IgD-negative memory B cell (primary cell): ENCODE results near the gene PARD3. TPM values are rescaled to one million over a fixed set of nuclear protein-coding genes. Genes with fewer than 3 reads are reported as not detected.
"Not testable (repeated sequence)": the region's sequence is repeated elsewhere in the genome, so short reads cannot be mapped to it uniquely, and the experiment has no call there.

Experiments
- H3K27ac Mint-ChIP-seq, 3 donors: one replicate each; pipeline ENCODE4 v1.8.0; 2020 to 2022; ENCODE audit warnings: mild to moderate bottlenecking in 3 of 3, mixed read lengths in 3 of 3, moderate library complexity in 1 of 3
- H3K27me3 Mint-ChIP-seq: one replicate; pipeline ENCODE4 v1.8.0; 2021; ENCODE audit warnings: mixed read lengths
- H3K36me3 Mint-ChIP-seq: one replicate; pipeline ENCODE4 v1.8.0; 2020; ENCODE audit warnings: mild to moderate bottlenecking, mixed read lengths
- H3K4me1 Mint-ChIP-seq, 3 donors: one replicate each; pipeline ENCODE4 v1.8.0; 2020 to 2022; ENCODE audit warnings: mixed read lengths in 3 of 3, mild to moderate bottlenecking in 1 of 3
- H3K4me3 Mint-ChIP-seq, 4 donors: one replicate each; pipeline ENCODE4 v1.8.0; 2020 to 2022; ENCODE audit warnings: mild to moderate bottlenecking in 4 of 4, mixed read lengths in 4 of 4, moderate library complexity in 3 of 4
- H3K9me3 Mint-ChIP-seq, 3 donors: one replicate each; pipeline ENCODE4 v1.8.0; 2020 to 2021; ENCODE audit warnings: mixed read lengths in 3 of 3, mild to moderate bottlenecking in 1 of 3
- polyA plus RNA-seq: library from polyadenylated mRNA; unstranded; fragments of 300-500 nt; fragmentation: Illumina TruSeq; gene quantifications from one replicate; pipeline ENCODE4 v1.2.3, GENCODE V29; 2021

The PARD3 gene
- polyA plus RNA-seq, 1 donor from 2014 or later = not detected

DNA sequence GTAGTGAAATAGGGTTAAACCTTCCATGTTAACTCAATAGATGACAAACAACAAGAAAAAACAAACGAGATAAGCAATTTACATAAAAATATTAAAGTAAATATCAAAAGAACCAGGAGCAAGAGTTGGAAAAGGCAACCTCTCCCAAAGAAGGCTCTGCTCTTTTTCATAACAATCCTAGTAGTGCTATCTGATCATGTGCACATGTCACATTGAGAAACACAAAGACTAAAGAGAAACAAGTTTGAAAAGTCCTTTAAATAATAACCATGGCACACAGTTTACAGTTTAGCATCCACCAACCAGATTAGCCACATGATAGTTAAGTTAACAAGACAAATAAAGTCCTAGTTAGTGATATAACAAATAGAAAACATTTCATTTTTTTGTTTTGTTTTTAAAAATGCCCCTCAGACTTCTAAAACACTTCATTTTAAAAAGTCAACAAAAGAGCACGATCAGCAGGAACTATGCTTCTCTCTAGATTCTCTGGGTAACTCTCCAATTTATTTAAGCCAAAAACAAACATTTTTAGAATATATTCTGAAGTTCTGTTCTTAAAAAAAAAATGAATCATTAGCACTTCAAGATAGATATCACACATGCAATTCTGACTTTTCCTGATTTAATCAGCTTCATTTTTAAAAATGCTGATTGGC is 110.4 kb downstream of the PARD3 start:
- Mint-ChIP-seq H3K4me3 (no peak overlapping the region), H3K27ac (no peak overlapping the region), H3K4me1 (peaks cover 0 to 2% (median 0%) of the 10 kb centered on the region in 3 donors), H3K36me3 (peaks cover 2% of the 10 kb centered on the region), H3K27me3 (no peaks in the 10 kb centered on the region), H3K9me3 (no peaks in the 10 kb centered on the region)

DNA sequence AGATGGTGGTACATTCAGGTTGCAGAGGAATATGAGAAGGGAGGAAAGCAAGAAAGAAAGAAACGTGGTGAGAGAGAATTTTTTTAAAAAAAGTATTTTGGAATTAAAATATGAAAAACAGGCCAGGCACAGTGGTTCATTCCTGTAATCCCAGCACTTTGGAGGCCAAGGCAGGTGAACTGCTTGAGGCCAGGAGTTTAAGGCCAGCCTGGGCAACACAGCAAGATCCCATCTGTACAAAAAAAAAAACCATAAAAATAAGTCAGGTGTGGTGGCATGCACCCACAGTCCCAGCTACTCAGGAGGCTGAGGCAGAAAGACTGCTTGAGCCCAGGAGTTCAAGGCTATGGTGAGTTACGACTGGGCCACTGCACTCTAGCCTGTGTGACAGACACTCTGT is 112.1 kb downstream of the PARD3 start:
- Mint-ChIP-seq H3K27me3 (no peaks in the 10 kb centered on the region), H3K4me1 (peaks cover 0 to 2% (median 0%) of the 10 kb centered on the region in 3 donors), H3K27ac (no peak overlapping the region), H3K36me3 (peaks cover 2% of the 10 kb centered on the region), H3K4me3 (no peak overlapping the region), H3K9me3 (no peaks in the 10 kb centered on the region)

DNA sequence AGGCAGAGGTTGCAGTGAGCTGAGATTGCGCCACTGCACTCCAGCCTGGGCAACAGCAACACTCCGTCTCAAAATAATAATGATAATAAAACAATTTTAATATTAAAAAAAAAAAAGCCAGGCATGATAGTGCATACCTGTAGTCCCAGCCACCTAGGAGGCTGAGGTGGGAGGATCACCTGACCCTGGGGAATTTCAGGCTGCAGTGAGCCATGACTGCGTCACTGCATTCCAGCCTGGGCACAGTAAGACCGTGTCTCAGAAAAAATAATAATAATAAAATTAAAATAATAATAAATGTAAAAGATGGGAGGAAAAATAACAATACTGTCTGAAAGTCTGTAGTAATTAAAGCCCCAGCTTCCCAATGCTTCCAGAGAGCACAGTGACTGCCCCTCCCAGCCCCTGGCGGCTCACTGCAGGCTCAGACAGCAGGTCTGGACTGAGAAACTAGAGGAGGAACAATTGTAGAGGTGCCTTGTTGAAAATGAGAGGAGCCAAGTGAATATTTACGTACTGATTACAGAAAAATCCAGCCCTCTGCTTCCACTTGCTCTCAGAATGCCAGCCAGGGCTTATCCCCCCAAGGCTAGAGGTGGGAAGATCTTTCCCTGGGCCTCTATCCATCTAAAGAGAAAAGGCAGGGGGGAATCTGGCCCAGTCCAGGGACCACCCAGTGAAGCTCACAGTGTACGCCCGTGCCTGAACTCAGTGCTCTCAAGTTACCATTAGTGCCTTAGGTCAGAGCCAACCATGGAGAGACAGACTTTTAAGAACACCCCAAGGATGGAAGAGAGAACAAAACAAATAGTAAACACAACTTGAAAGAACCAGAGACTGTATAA is 112.8 kb downstream of the PARD3 start:
- H3K27ac Mint-ChIP-seq = no peak overlapping the region
- H3K9me3 Mint-ChIP-seq = no peaks in the 10 kb centered on the region
- peaks cover 2% of the 10 kb centered on the region for H3K36me3 Mint-ChIP-seq
- peaks cover 0 to 2% (median 0%) of the 10 kb centered on the region in 3 donors for H3K4me1 Mint-ChIP-seq
- H3K27me3 Mint-ChIP-seq = peaks cover 1% of the 10 kb centered on the region
- peak overlapping the region in 1 of 4 donors; percentile 52 for H3K4me3 Mint-ChIP-seq

DNA sequence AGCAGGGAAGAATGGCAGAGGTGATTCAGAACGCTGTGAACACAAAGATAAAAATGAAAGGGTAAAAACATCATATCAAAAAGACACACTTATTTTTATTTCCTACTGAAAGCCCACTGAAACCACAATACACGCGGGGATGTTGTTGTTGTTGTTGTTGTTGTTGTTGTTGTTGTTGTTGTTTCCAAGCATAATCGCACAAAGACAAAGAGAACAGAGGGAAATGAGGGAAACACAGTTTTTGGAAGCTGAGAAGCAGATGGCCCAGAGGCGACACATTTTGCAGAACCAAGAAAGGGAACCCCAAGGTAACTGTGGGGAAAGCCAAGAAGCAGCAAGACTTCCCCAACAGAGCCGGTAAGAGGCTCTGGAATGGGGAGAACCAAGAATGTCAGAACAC is 113.9 kb downstream of the PARD3 start:
- Mint-ChIP-seq H3K4me3 (no peak overlapping the region), H3K4me1 (peaks cover 0 to 2% (median under 1%) of the 10 kb centered on the region in 3 donors), H3K27ac (no peak overlapping the region), H3K27me3 (peaks cover 1% of the 10 kb centered on the region), H3K36me3 (peaks cover 2% of the 10 kb centered on the region), H3K9me3 (peaks cover 0 to 1% (median 0%) of the 10 kb centered on the region in 3 donors)

DNA sequence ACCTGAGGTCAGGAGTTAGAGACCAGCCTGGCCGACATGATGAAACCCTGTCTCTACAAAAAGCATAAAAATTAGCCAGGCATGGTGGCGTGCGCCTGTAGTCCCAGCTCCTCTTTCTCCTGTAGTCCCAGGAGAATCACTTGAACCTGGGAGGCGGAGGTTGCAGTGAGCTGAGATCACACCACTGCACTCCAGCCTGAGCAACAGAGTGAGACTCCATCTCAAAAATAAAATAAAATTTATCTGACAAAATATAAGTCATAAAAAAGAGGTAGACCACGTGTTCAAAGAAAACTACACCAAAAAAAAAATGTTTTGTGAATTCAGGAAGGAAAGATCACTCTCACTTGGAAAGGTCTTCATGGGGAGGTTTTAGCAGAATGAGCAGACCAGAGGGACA is 114.3 kb downstream of the PARD3 start:
- H3K36me3 Mint-ChIP-seq, H3K4me3 Mint-ChIP-seq, H3K27ac Mint-ChIP-seq, H3K9me3 Mint-ChIP-seq, H3K27me3 Mint-ChIP-seq, H3K4me1 Mint-ChIP-seq: not testable (repeated sequence)

DNA sequence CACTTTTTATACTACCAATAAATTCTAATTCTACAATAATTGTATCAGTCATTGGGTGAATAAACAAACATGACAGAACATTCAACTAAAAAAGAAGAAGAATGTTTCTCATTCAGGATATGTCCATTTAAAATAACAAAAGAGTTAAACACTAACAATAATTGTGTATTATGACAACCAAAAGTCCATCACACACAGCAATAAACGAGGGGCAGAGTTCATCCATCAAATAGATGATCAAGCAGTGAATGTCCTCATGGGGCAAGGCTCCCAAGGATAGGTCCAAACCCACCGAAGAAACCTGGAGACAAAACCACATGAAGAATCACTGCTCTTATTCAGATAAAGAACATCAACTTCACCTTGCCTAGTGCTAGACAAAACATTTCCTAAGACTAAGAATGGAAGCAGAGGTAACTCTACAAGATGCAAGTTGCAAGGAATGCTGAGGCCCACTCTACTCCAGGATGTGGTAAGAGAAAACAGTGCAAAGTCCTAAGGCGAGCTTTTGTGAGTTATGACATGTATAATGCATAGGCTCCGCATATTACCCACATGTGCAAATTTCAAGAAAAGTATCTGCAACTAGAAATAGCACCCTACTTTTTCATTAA is 115.1 kb downstream of the PARD3 start:
- Mint-ChIP-seq H3K27ac (no peak overlapping the region), H3K27me3 (peaks cover 1% of the 10 kb centered on the region), H3K36me3 (no peaks in the 10 kb centered on the region), H3K4me3 (no peak overlapping the region), H3K4me1 (peaks cover 0 to 1% (median 0%) of the 10 kb centered on the region in 3 donors), H3K9me3 (peaks cover 0 to 2% (median 0%) of the 10 kb centered on the region in 3 donors)

DNA sequence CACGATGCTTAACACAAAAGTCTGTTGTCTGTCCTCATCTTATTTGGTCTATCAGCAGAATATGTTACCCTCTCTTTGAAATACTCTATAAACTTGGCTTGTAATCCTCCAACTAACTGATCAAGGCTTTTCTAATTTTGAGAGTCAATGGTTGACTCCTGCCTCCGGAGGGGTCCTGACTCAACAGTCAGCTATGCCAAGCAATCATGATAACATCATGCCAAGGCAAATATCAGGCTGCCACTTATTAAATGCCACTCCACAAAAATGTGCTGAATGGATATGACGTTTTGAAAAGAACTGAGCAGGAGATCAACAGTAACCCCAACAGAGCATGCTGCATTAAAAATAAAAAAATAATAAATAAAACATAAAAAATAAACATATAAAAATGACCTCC is 116.1 kb downstream of the PARD3 start:
- Mint-ChIP-seq H3K36me3 (no peaks in the 10 kb centered on the region), H3K4me1 (peaks cover 0 to 1% (median 0%) of the 10 kb centered on the region in 3 donors), H3K9me3 (peaks cover 0 to 2% (median 0%) of the 10 kb centered on the region in 3 donors), H3K27me3 (peaks cover 1% of the 10 kb centered on the region), H3K27ac (no peak overlapping the region), H3K4me3 (no peak overlapping the region)

DNA sequence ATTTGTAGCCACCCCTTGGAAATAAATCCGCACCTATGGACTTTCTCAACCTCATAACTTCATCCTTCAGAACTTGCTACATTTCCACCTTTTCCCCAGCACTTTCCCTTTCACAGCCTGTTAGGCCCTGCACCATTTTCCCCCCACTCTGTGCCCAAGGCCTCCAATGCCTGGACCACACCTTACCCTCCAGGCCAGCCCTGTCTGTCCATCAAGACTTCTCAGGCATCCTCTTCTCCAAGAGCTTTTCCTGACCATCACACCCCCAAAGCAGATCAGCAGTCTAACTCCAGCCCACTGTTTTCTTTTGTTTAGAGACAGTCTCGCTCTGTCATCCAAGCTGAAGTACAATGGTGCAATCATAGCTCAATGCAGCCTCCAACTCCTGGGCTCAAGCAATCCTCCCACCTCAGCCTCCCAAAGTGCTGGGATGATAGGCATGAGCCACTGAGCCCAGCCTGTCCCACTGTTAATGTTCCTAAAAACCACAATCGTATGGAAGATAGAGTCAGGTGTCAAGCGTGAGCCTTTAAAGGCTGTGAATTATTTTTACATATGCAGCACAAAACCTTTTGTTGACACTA is 116.8 kb downstream of the PARD3 start:
- peaks cover 0 to 1% (median 0%) of the 10 kb centered on the region in 3 donors for H3K4me1 Mint-ChIP-seq

DNA sequence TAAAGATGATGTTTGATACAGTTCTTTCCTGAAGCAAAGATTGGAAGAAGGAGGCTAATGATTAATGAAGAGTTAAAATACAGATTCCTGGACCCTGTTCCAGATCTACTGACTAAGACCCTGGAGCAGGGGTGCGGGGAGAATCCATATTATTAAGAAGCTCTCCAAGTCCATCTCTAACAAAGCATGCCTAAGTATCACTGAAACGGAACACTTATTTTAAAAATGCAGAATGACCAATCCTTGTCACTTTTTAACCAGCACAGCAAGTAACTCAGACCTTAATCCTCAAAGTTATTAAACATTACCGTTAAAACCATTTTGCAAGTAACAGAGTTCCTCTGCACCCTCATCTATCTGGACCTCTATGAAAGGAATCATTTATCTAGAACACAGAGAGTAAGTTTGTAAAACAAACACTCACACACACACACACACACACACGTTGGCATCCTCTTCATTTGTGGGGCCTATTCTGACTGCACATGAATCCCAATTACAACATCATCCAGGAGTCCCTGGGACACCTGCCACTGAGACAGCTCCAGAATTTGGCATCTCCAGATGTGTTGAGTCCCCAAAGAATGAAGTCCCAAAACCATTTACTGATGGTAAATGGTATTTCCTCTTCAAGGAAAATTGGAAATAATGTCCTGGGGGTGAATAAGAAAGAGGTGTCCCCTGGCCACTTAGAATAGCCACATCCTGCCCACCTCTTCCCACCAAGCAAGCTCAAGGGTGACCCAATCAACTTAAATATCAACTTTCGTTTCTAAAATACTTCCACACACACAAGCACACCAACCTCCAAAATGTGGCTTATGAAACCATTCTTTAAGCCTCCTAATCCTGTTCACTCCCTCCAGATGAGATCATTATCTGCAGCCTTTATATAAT is 117.5 kb downstream of the PARD3 start:
- Mint-ChIP-seq H3K27ac (no peak overlapping the region), H3K4me1 (peaks cover 0 to 1% (median 0%) of the 10 kb centered on the region in 3 donors), H3K27me3 (peaks cover 1% of the 10 kb centered on the region)

More for the DNA sequence above, 116.8 kb downstream of the PARD3 start:
- peaks cover 0 to 2% (median 0%) of the 10 kb centered on the region in 3 donors for H3K9me3 Mint-ChIP-seq
- H3K27ac Mint-ChIP-seq = no peak overlapping the region
- H3K4me3 Mint-ChIP-seq = peak overlapping the region in 1 of 4 donors; percentile 4
- H3K36me3 Mint-ChIP-seq = no peaks in the 10 kb centered on the region
- H3K27me3 Mint-ChIP-seq = peaks cover 1% of the 10 kb centered on the region

DNA sequence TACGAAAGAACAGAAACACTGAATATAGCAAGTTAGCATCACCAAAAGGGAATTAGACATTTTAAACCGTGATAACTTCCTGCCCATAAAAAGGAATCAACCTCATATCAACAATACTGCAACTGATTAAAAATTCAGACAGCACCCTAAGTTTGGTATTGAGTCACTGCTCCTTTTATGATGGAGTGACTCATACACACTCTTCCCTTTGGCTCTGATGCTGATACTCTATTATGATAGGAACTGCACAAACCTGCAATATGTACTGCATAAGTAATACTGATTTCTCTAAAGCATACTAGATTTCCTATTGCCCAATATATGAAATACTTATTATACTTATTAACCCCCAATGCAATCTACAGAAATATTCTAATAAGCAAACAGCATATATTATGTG is 118.7 kb downstream of the PARD3 start:
- H3K9me3 Mint-ChIP-seq = peaks cover 0 to 2% (median 1%) of the 10 kb centered on the region in 3 donors
- H3K36me3 Mint-ChIP-seq = no peaks in the 10 kb centered on the region
- no peak overlapping the region for H3K27ac Mint-ChIP-seq
- H3K4me1 Mint-ChIP-seq = peaks cover 0 to 1% (median 0%) of the 10 kb centered on the region in 3 donors
- H3K4me3 Mint-ChIP-seq = no peak overlapping the region
- H3K27me3 Mint-ChIP-seq = peaks cover 3% of the 10 kb centered on the region

More for the DNA sequence above, 117.5 kb downstream of the PARD3 start:
- peaks cover 0 to 2% (median 0%) of the 10 kb centered on the region in 3 donors for H3K9me3 Mint-ChIP-seq
- H3K36me3 Mint-ChIP-seq = no peaks in the 10 kb centered on the region
- H3K4me3 Mint-ChIP-seq = no peak overlapping the region

DNA sequence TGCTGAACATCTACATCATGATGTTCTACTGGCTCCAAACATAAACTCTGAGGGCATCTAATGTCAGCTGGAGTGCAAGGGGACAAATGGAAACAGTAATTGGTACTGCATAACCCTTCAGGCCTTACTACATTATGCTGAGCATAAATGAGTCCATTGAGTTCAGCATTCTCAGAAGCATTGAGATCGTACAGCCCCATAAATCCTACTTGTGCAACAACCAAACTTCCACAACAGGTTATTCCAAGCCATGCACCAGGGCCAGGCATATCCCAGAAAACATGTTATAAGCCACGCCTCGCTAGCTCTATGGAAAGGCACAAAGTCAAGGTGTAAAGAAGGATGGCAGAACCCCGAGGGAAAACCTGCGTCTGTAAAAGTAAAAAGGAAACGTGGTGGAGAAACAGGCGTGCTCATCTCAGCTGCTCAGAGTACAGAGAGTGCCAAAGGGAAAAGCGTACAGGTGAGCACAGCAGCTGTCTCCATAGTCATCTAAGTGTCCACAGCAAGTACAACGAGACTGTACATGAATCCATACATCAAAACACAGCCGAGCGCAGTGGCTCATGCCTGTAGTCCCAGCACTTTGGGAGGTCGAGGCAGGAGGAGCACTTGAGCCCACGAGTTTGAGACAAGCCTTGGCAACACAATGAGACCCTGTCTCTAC is 124.6 kb downstream of the PARD3 start:
- peaks cover 0 to 3% (median 3%) of the 10 kb centered on the region in 3 donors for H3K9me3 Mint-ChIP-seq
- no peaks in the 10 kb centered on the region for H3K36me3 Mint-ChIP-seq
- H3K4me1 Mint-ChIP-seq = no peaks in the 10 kb centered on the region
- H3K27ac Mint-ChIP-seq = no peak overlapping the region
- H3K4me3 Mint-ChIP-seq = peak overlapping the region in 1 of 4 donors; percentile 3
- H3K27me3 Mint-ChIP-seq = peaks cover 2% of the 10 kb centered on the region

DNA sequence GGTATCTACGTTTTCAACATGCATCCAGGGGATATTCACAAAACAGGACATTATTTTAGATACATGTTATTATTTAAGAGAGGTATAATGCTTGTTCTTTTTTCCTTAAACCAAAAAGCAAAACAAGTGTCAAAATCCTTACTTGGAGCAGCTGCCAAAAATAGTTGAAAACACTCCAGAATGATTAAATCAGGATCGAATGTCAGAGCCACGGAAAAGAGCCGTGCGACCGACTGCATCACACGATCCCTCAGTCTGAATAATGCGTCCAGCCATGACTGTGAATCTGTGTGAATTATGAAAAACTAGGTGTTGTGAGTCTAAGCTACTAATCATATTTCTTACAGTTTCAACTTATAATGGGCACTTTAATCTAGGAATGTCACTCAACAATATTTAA is 126.0 kb downstream of the PARD3 start:
- H3K27ac Mint-ChIP-seq = no peak overlapping the region
- no peaks in the 10 kb centered on the region for H3K36me3 Mint-ChIP-seq
- H3K4me1 Mint-ChIP-seq = no peaks in the 10 kb centered on the region
- H3K27me3 Mint-ChIP-seq = peaks cover 2% of the 10 kb centered on the region
- H3K9me3 Mint-ChIP-seq = peaks cover 0 to 3% (median 3%) of the 10 kb centered on the region in 3 donors
- H3K4me3 Mint-ChIP-seq = no peak overlapping the region

DNA sequence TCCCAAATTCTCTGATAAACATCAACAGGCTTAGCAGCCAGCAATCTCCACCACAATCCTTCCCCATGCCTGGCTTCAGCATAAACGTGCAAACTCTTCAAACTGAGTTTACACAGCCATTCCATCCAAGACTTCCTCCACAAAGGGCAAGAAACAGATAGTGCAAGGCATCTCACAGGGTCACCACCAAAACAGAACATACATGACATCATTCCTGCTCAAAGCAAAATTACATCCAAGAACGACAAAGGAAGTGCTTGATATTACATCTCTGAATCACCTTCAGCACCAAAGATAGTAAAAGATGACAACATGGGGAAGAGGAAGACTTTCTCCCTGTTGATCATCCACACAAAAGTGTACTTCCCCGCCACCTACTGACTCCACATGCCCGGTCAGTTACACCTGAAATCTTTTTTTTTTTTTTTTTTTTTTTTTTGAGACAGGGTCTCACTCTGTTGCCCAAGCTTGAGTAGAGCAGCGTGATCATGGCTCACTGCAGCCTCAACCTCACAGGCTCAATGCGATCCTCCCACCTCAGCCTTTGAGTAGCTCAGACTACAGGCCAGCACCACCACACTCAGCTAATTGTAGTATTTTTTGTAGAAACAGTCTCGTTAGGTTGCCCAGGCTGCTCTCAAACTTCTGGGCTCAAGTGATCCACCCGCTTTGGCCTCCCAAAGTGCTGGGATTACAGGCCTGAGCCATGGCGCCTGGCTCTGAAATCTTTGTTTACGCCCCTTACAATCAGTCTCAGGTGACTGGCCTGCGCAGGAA is 127.5 kb downstream of the PARD3 start:
- Mint-ChIP-seq H3K4me3 (no peak overlapping the region), H3K36me3 (no peaks in the 10 kb centered on the region), H3K9me3 (peaks cover 0 to 3% (median 3%) of the 10 kb centered on the region in 3 donors), H3K27me3 (peaks cover 2% of the 10 kb centered on the region), H3K4me1 (no peaks in the 10 kb centered on the region), H3K27ac (no peak overlapping the region)
